Endothelial cell of umbilical vein (primary cell): ENCODE results near the gene CELF5. TPM values are rescaled to one million over a fixed set of nuclear protein-coding genes. Genes with fewer than 3 reads are reported as not detected.
A peak's percentile ranks its signal among the peaks of the same experiment; 100 is the strongest.

Experiments
- BruUV-seq: library from RNA; stranded (reverse); fragments of 400-500 nt; replicated peaks from 2 replicates; lab custom pipeline; 2021; lab: Mats Ljungman, UMichigan
- CTCF ChIA-PET: fragments of 300-600, 350-600 bp; sonication (Branson Sonifier 250); formaldehyde crosslinking; loops from one replicate; lab custom pipeline; 2021; ENCODE audit warnings: antibody characterized with exemption, inconsistent platforms; lab: Charles Lee
- POLR2A ChIA-PET: fragments of 300-600, 350-600 bp; sonication (Branson Sonifier 250); formaldehyde crosslinking; loops from one replicate; lab custom pipeline; 2021; ENCODE audit warnings: antibody characterized with exemption, inconsistent platforms; lab: Charles Lee
- DNase-seq: peaks from one replicate; pipeline ENCODE4 v3.0.0-alpha.2; 2011; ENCODE audit warnings: low read depth, low spot score
- FAIRE-seq: peaks from 2 replicates; lab custom pipeline; 2011; peaks lifted over from hg19 to GRCh38; lab: Jason Lieb, UNC
- H2AFZ ChIP-seq: 2 replicates; pipeline ENCODE4 v1.6.0; 2012; ENCODE audit warnings: low read depth, low read length, control low read depth, inconsistent platforms
- H3K27ac ChIP-seq: 2 replicates; pipeline ENCODE4 v1.5.1; 2011; ENCODE audit warnings: low read depth, mild to moderate bottlenecking, control low read depth, low read length, moderate library complexity; ENCODE audit not compliant: insufficient read depth
- H3K27me3 ChIP-seq, 2 experiments: 2 replicates each; pipeline versions ENCODE4 v1.6.0 to v1.6.1; 2011; ENCODE audit warnings: low read length in 2 of 2, mixed read lengths in 1 of 2; ENCODE audit not compliant: control insufficient read depth in 2 of 2, insufficient read depth in 2 of 2
- H3K36me3 ChIP-seq, 2 experiments: 2 replicates in 1 of 2; 3 replicates in 1 of 2; pipeline ENCODE4 v1.5.1; 2011; ENCODE audit warnings: low read length in 2 of 2, mild to moderate bottlenecking in 1 of 2, moderate library complexity in 1 of 2; ENCODE audit not compliant: control insufficient read depth in 2 of 2, insufficient read depth in 2 of 2; ENCODE audit errors: extremely low read depth in 1 of 2
- H3K4me1 ChIP-seq: 3 replicates; pipeline ENCODE4 v1.5.1; 2011; ENCODE audit warnings: mild to moderate bottlenecking, low read length; ENCODE audit not compliant: control insufficient read depth, insufficient read depth; ENCODE audit errors: extremely low read depth
- H3K4me2 ChIP-seq: 2 replicates; pipeline ENCODE4 v1.6.1; 2011; ENCODE audit warnings: low read length, control low read depth, mixed read lengths; ENCODE audit not compliant: insufficient read depth
- H3K4me3 ChIP-seq, 3 experiments: fragments of 200-600 bp in 1 of 3; sonication (generic), shearing (Covaris generic) in 1 of 3; replicated peaks in 1 of 3; 2 replicates each; pipeline ENCODE4 v1.5.1; 2011 to 2016; ENCODE audit warnings: control low read depth in 3 of 3, low read length in 3 of 3, mild to moderate bottlenecking in 2 of 3, inconsistent platforms in 1 of 3, low read depth in 1 of 3, moderate library complexity in 1 of 3; ENCODE audit not compliant: insufficient read depth in 1 of 3
- H3K79me2 ChIP-seq: 2 replicates; pipeline ENCODE4 v1.6.0; 2012; ENCODE audit warnings: low read length, inconsistent platforms; ENCODE audit not compliant: control insufficient read depth, insufficient read depth
- H3K9ac ChIP-seq: replicated peaks from 2 replicates; pipeline ENCODE3; 2011; ENCODE audit warnings: low read length, control low read depth; ENCODE audit not compliant: insufficient read depth; ENCODE audit errors: extremely low read depth
- H3K9me1 ChIP-seq: replicated peaks from 3 replicates; pipeline ENCODE4 v1.6.0; 2011; ENCODE audit warnings: mild to moderate bottlenecking, low read length; ENCODE audit not compliant: control insufficient read depth, insufficient read depth; ENCODE audit errors: extremely low read depth
- H3K9me3 ChIP-seq: replicated peaks from 2 replicates; pipeline ENCODE4 v1.5.1; 2012; ENCODE audit warnings: low read length, inconsistent platforms; ENCODE audit not compliant: control insufficient read depth, insufficient read depth
- H4K20me1 ChIP-seq: replicated peaks from 2 replicates; pipeline ENCODE3; 2011; ENCODE audit warnings: mild to moderate bottlenecking, low read length; ENCODE audit not compliant: control insufficient read depth, insufficient read depth; ENCODE audit errors: extremely low read depth
- JUN ChIP-seq: IDR thresholded peaks from 2 replicates; pipeline ENCODE4 v1.6.1; 2011; ENCODE audit warnings: borderline replicate concordance, low read depth; ENCODE audit not compliant: insufficient read length, insufficient read depth
- MYC ChIP-seq: IDR thresholded peaks from one replicate; pipeline ENCODE4 v1.6.1; 2011; ENCODE audit warnings: mild to moderate bottlenecking, low read depth, low read length
- POLR2A ChIP-seq: IDR thresholded peaks from 2 replicates; pipeline ENCODE4 v1.6.1; 2012; ENCODE audit warnings: low read depth, mild to moderate bottlenecking, control low read depth, low read length
- POLR2AphosphoS5 ChIP-seq: IDR thresholded peaks from 2 replicates; pipeline ENCODE4 v1.6.1; 2012; ENCODE audit warnings: low read depth, mild to moderate bottlenecking, control low read depth, low read length, moderate library complexity; ENCODE audit not compliant: insufficient read depth
- dilution Hi-C: fragments of 300-500 bp; cut with MboI; formaldehyde crosslinking; loops from one replicate; pipeline ENCODE4 v1.15.0; 2019; ENCODE audit warnings: low sequenced_read_pairs; ENCODE audit not compliant: extremely low pct_ligation_motif_present
- intact Hi-C: fragments of 100-400 bp; cut with micrococcal nuclease; formaldehyde crosslinking; loops from one replicate; pipeline ENCODE4 v1.10.0; 2022
- polyA plus RNA-seq, 4 experiments: library from polyadenylated mRNA; depleted of rRNA in 3 of 4; stranded (reverse) in 3 of 4; unstranded in 1 of 4; fragments of >200 nt; gene quantifications; 2 replicates each; pipeline versions ENCODE4 v1.2.1 to v1.2.3, GENCODE V29; 2011 to 2012; ENCODE audit warnings: missing spikeins in 1 of 4
- total RNA-seq: library from RNA; stranded (reverse); gene quantifications from 2 replicates; pipeline ENCODE4 v1.2.3, GENCODE V29; 2021
- TF ChIP-seq, protein P1 (sequence below): IDR thresholded peaks from 2 replicates; pipeline ENCODE4 v1.6.1; 2011; ENCODE audit not compliant: insufficient read depth, insufficient read length
- TF ChIP-seq, protein P2 (sequence below), 2 donors: IDR thresholded peaks; 1 replicate in 1 of 2; 2 replicates in 1 of 2; pipeline ENCODE4 v1.5.1; 2011; ENCODE audit warnings: low read length in 2 of 2, mild to moderate bottlenecking in 2 of 2, moderate library complexity in 2 of 2, control low read depth in 1 of 2, inconsistent platforms in 1 of 2, low read depth in 1 of 2; ENCODE audit not compliant: insufficient read depth in 1 of 2; ENCODE audit errors: extremely low read depth in 1 of 2

The CELF5 gene
- total and polyA plus RNA-seq, 2 donors (not counting 3 experiments of a cell fraction or from before 2014, with no cell fraction given) = not detected

DNA sequence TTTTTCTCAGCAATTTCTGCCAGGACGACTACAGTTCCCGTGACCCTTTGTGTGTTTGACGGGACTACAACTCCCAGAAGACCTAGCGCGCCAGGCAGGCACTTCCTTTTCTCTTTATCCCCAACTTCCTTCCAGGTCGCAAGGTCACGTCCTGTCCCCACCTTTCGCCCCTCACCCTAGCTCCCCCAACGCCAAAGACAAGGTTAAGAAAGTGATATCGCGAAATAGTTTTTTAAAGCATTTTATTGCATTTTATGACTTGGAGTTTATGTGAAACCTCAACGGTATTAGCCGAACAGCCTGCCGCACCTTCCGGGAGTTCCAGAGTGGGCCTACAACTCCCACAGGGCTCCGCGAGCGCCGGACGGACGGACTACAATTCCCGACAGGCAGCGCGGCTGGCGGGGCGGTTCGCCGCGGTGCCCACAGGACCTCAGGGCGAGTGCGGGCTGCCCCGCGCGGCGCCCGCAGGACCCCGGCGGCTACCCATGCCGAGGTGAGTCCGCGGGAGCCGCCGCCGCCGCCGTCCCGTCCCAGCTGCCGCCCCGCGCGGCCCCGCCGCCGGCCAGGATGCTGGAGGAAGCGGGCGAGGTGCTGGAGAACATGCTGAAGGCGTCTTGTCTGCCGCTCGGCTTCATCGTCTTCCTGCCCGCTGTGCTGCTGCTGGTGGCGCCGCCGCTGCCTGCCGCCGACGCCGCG, 38.9 kb upstream of the CELF5 start, which contains the start of gene NCLN:
Gene NCLN (plus strand): TSS at position 470 of the 699 bp plus-strand sequence. CDS start 101 bp downstream, at position 571.
- Histone ChIP-seq H3K4me1 (peaks cover 12% of the 10 kb centered on the region), H3K9me3 (no peaks in the 10 kb centered on the region), H3K27ac (peak within 1 kb of the TSS; percentile 70), H4K20me1 (no peaks in the 10 kb centered on the region), H3K9ac (peak within 1 kb of the TSS; percentile 75), H3K27me3 (no peaks in the 10 kb centered on the region), H3K9me1 (no peaks in the 10 kb centered on the region), H3K4me3 (peak within 1 kb of the TSS; percentile 62 to 82 (median 72)), H2AFZ (peak within 1 kb of the TSS; percentile 70), H3K4me2 (peak within 1 kb of the TSS; percentile 65), H3K36me3 (no peaks in the 10 kb centered on the region), H3K79me2 (peaks cover 48% of the 10 kb centered on the region)
- BruUV-seq = no TSS peak
- dilution Hi-C loops = no loop called here
- peak; percentile 98 for DNase-seq
- peak; percentile 76 for TF ChIP-seq POLR2A
- TF ChIP-seq POLR2AphosphoS5 = peak; percentile 64
- TF ChIP-seq, protein P1, sequence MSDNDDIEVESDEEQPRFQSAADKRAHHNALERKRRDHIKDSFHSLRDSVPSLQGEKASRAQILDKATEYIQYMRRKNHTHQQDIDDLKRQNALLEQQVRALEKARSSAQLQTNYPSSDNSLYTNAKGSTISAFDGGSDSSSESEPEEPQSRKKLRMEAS = peak; percentile 73
- TF ChIP-seq JUN = no peak
- peak; percentile 82 for TF ChIP-seq MYC
- TF ChIP-seq, protein P2, sequence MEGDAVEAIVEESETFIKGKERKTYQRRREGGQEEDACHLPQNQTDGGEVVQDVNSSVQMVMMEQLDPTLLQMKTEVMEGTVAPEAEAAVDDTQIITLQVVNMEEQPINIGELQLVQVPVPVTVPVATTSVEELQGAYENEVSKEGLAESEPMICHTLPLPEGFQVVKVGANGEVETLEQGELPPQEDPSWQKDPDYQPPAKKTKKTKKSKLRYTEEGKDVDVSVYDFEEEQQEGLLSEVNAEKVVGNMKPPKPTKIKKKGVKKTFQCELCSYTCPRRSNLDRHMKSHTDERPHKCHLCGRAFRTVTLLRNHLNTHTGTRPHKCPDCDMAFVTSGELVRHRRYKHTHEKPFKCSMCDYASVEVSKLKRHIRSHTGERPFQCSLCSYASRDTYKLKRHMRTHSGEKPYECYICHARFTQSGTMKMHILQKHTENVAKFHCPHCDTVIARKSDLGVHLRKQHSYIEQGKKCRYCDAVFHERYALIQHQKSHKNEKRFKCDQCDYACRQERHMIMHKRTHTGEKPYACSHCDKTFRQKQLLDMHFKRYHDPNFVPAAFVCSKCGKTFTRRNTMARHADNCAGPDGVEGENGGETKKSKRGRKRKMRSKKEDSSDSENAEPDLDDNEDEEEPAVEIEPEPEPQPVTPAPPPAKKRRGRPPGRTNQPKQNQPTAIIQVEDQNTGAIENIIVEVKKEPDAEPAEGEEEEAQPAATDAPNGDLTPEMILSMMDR (IDR thresholded peaks at IDR 0.05; ENCODE audit: extremely low read depth in 1 of 2, insufficient read depth in 1 of 2, low read depth in 1 of 2, low read length in 2 of 2) = no peak
- FAIRE-seq = peak; percentile 92
- intact Hi-C loops = no loop called here
- POLR2A ChIA-PET = no interaction called here
- CTCF ChIA-PET = interaction anchor here (1.3 to 2.0 kb wide), 2 partner anchors 56 to 235 kb away, joined by 5 to 7 read pairs; no protein-coding TSS in a partner anchor
